ENCODE data around the gene PABPC3.

Gene PABPC3

GRCh38 chr13:25095851-25096453, at the start of gene PABPC3:
TSS of gene PABPC3 (plus strand) at chr13:25096136. CDS start at chr13:25096199, 63 bp downstream.
- DNase-seq (ENCODE audit: low read depth in 2 of 2, low spot score in 1 of 2), result no peak

GRCh38 chr13:25046274-25046984, 49.5 kb upstream of the PABPC3 start:
- DNase-seq (ENCODE audit: low read depth in 2 of 2, low spot score in 1 of 2), result no peak

- DNase-seq (ENCODE audit: low read depth in 2 of 2, low spot score in 1 of 2), result no peak
Observed at GRCh38 chr13:25046985-25047511, 48.9 kb upstream of the PABPC3 start.

- no peak for DNase-seq (ENCODE audit: low read depth in 2 of 2, low spot score in 1 of 2)
Observed at GRCh38 chr13:25051065-25051464, 44.9 kb upstream of the PABPC3 start.

- DNase-seq (ENCODE audit: low read depth in 2 of 2, low spot score in 1 of 2), result no peak
Observed at GRCh38 chr13:25059166-25059565, 36.8 kb upstream of the PABPC3 start.

GRCh38 chr13:25059958-25060357, 36.0 kb upstream of the PABPC3 start:
- no peak for DNase-seq (ENCODE audit: low read depth in 2 of 2, low spot score in 1 of 2)

- no peak for DNase-seq (ENCODE audit: low read depth in 2 of 2, low spot score in 1 of 2)
Observed at GRCh38 chr13:25062479-25062878, 33.5 kb upstream of the PABPC3 start.

- no peak for DNase-seq (ENCODE audit: low read depth in 2 of 2, low spot score in 1 of 2)
Observed at GRCh38 chr13:25064396-25064795, 31.5 kb upstream of the PABPC3 start.

GRCh38 chr13:25065974-25066770, 29.8 kb upstream of the PABPC3 start:
- no peak for DNase-seq (ENCODE audit: low read depth in 2 of 2, low spot score in 1 of 2)

- DNase-seq (ENCODE audit: low read depth in 2 of 2, low spot score in 1 of 2), result no peak
Observed at GRCh38 chr13:25067064-25067463, 28.9 kb upstream of the PABPC3 start.

GRCh38 chr13:25068810-25069209, 27.1 kb upstream of the PABPC3 start:
- no peak for DNase-seq (ENCODE audit: low read depth in 2 of 2, low spot score in 1 of 2)

GRCh38 chr13:25069236-25069635, 26.7 kb upstream of the PABPC3 start:
- DNase-seq (ENCODE audit: low read depth in 2 of 2, low spot score in 1 of 2), result no peak

- no peak for DNase-seq (ENCODE audit: low read depth in 2 of 2, low spot score in 1 of 2)
Observed at GRCh38 chr13:25069911-25070310, 26.0 kb upstream of the PABPC3 start.

- no peak for DNase-seq (ENCODE audit: low read depth in 2 of 2, low spot score in 1 of 2)
Observed at GRCh38 chr13:25080773-25081172, 15.2 kb upstream of the PABPC3 start.

- no peak for DNase-seq (ENCODE audit: low read depth in 2 of 2, low spot score in 1 of 2)
Observed at GRCh38 chr13:25084096-25084495, 11.8 kb upstream of the PABPC3 start.

- no peak for DNase-seq (ENCODE audit: low read depth in 2 of 2, low spot score in 1 of 2)
Observed at GRCh38 chr13:25085125-25085742, 10.7 kb upstream of the PABPC3 start.

GRCh38 chr13:25088562-25089221, 7.2 kb upstream of the PABPC3 start:
- no peak for DNase-seq (ENCODE audit: low read depth in 2 of 2, low spot score in 1 of 2)

- no peak for DNase-seq (ENCODE audit: low read depth in 2 of 2, low spot score in 1 of 2)
Observed at GRCh38 chr13:25097426-25097825, 1.5 kb downstream of the PABPC3 start.

GRCh38 chr13:25103711-25104110, 7.8 kb downstream of the PABPC3 start:
- no peak for DNase-seq (ENCODE audit: low read depth in 2 of 2, low spot score in 1 of 2)

- no peak for DNase-seq (ENCODE audit: low read depth in 2 of 2, low spot score in 1 of 2)
Observed at GRCh38 chr13:25109341-25109740, 13.4 kb downstream of the PABPC3 start.

Data from stimulated activated CD8-positive, alpha-beta memory T cell treated with anti-CD3 and anti-CD28 coated beads, Interleukin-4, amount 100 ng/mL, for 4 hours (primary cell).